CD4-positive, CD25-positive, alpha-beta regulatory T cell (primary cell): Measurements from ENCODE around the gene WDR20. TPM values are rescaled to one million over a fixed set of nuclear protein-coding genes. Genes with fewer than 3 reads are reported as not detected.
A peak's percentile ranks its signal among the peaks of the same experiment; 100 is the strongest.

Experiments
- ATAC-seq, 2 donors: fragments of 150-1000 bp; cut with Tn5 transposase; one replicate each; pipeline ENCODE4 v1.10.0; 2021; ENCODE audit warnings: low read depth in 2 of 2, moderate number of reproducible peaks in 2 of 2, moderate library complexity in 1 of 2
- DNase-seq, 3 donors: peaks; one replicate each; pipeline versions ENCODE4 v3.0.0 to v3.0.0-alpha.2; 2012 to 2022; ENCODE audit warnings: mixed read lengths in 1 of 3
- H3K27ac ChIP-seq: one replicate; pipeline ENCODE4 v1.7.0; 2013; ENCODE audit warnings: mild to moderate bottlenecking, low read length; ENCODE audit not compliant: insufficient read depth, poor library complexity, severe bottlenecking
- H3K27me3 ChIP-seq: one replicate; pipeline ENCODE4 v1.7.0; 2013; ENCODE audit warnings: low read length; ENCODE audit not compliant: control insufficient read depth, insufficient read depth
- H3K36me3 ChIP-seq: one replicate; pipeline ENCODE4 v1.7.0; 2013; ENCODE audit warnings: mild to moderate bottlenecking, low read length, moderate library complexity; ENCODE audit not compliant: control insufficient read depth, insufficient read depth
- H3K4me1 ChIP-seq: 2 replicates; pipeline ENCODE4 v1.7.0; 2013; ENCODE audit warnings: mild to moderate bottlenecking, low read length; ENCODE audit not compliant: insufficient read depth, control insufficient read depth, poor library complexity, severe bottlenecking
- H3K4me3 ChIP-seq: one replicate; pipeline ENCODE4 v1.7.0; 2013; ENCODE audit warnings: low read depth, mild to moderate bottlenecking, low read length, moderate library complexity
- H3K9me3 ChIP-seq, 2 experiments: 1 replicate in 1 of 2; 2 replicates in 1 of 2; pipeline ENCODE4 v1.7.0; 2013; ENCODE audit warnings: low read length in 2 of 2, mild to moderate bottlenecking in 1 of 2, moderate library complexity in 1 of 2; ENCODE audit not compliant: control insufficient read depth in 2 of 2
- H3K27ac Mint-ChIP-seq, 3 donors: one replicate each; pipeline ENCODE4 v1.8.0; 2020 to 2022; ENCODE audit warnings: mild to moderate bottlenecking in 3 of 3, mixed read lengths in 3 of 3, moderate library complexity in 2 of 3
- H3K27me3 Mint-ChIP-seq: one replicate; pipeline ENCODE4 v1.8.0; 2022; ENCODE audit warnings: mild to moderate bottlenecking, mixed read lengths
- H3K36me3 Mint-ChIP-seq: one replicate; pipeline ENCODE4 v1.8.0; 2020; ENCODE audit warnings: mixed read lengths
- H3K4me1 Mint-ChIP-seq, 4 donors: one replicate each; pipeline ENCODE4 v1.8.0; 2020 to 2022; ENCODE audit warnings: mixed read lengths in 4 of 4, mild to moderate bottlenecking in 1 of 4
- H3K4me3 Mint-ChIP-seq, 4 donors: one replicate each; pipeline ENCODE4 v1.8.0; 2020 to 2022; ENCODE audit warnings: mild to moderate bottlenecking in 4 of 4, mixed read lengths in 4 of 4, moderate library complexity in 3 of 4
- H3K9me3 Mint-ChIP-seq, 7 donors: one replicate each; pipeline ENCODE4 v1.8.0; 2020 to 2022; ENCODE audit warnings: mixed read lengths in 7 of 7, mild to moderate bottlenecking in 3 of 7, moderate library complexity in 2 of 7
- polyA plus RNA-seq, 4 donors: library from polyadenylated mRNA; unstranded; fragments of 300-500 nt; fragmentation: Illumina TruSeq; gene quantifications; one replicate each; pipeline ENCODE4 v1.2.3, GENCODE V29; 2021
- total RNA-seq: library from RNA; stranded (reverse); gene quantifications from one replicate; pipeline ENCODE4 v1.2.3, GENCODE V29; 2022

WDR20 gene
- total and polyA plus RNA-seq, 5 donors from 2014 or later = 13.0 to 66.7 (median 19.0) TPM

GRCh38 chr14:102229071-102229738 lies 89.5 kb downstream of the WDR20 start:
- H3K27ac Mint-ChIP-seq = no peak overlapping the region
- Histone ChIP-seq H3K27ac (no peak overlapping the region), H3K4me3 (no peak overlapping the region), H3K27me3 (no peaks in the 10 kb centered on the region), H3K9me3 (no peaks in the 10 kb centered on the region), H3K36me3 (no peaks in the 10 kb centered on the region), H3K4me1 (no peaks in the 10 kb centered on the region)
- H3K4me3 Mint-ChIP-seq = no peak overlapping the region
- H3K4me1 Mint-ChIP-seq = no peaks in the 10 kb centered on the region
- no peaks in the 10 kb centered on the region for H3K9me3 Mint-ChIP-seq
- no peak for DNase-seq
- no peak for ATAC-seq
- peaks cover 3% of the 10 kb centered on the region for H3K36me3 Mint-ChIP-seq
- no peaks in the 10 kb centered on the region for H3K27me3 Mint-ChIP-seq

DNA sequence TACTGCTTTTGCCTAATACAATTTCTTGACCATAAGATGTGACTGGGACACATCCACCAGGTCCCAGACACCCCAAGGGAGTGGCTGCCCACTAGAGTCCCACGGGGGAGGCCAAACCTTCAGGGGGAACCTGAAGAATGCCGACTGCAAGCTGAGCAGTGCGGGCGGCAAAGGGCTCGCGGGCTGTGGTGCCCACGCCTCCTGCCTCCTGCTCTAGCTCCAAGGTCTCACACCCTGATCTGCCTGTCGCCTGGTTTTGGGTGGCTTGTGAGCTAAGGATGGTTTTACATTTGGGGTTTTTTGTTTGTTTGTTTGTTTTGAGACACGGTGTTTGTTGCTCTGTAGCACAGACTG lies 90.0 kb downstream of the WDR20 start:
- Histone ChIP-seq H3K4me1 (no peaks in the 10 kb centered on the region), H3K4me3 (no peak overlapping the region), H3K27me3 (no peaks in the 10 kb centered on the region), H3K27ac (no peak overlapping the region), H3K9me3 (no peaks in the 10 kb centered on the region), H3K36me3 (no peaks in the 10 kb centered on the region)
- Mint-ChIP-seq H3K27ac (no peak overlapping the region), H3K9me3 (no peaks in the 10 kb centered on the region), H3K4me3 (no peak overlapping the region), H3K36me3 (peaks cover 3% of the 10 kb centered on the region), H3K4me1 (no peaks in the 10 kb centered on the region), H3K27me3 (no peaks in the 10 kb centered on the region)
- no peak for ATAC-seq
- DNase-seq = no peak

DNA sequence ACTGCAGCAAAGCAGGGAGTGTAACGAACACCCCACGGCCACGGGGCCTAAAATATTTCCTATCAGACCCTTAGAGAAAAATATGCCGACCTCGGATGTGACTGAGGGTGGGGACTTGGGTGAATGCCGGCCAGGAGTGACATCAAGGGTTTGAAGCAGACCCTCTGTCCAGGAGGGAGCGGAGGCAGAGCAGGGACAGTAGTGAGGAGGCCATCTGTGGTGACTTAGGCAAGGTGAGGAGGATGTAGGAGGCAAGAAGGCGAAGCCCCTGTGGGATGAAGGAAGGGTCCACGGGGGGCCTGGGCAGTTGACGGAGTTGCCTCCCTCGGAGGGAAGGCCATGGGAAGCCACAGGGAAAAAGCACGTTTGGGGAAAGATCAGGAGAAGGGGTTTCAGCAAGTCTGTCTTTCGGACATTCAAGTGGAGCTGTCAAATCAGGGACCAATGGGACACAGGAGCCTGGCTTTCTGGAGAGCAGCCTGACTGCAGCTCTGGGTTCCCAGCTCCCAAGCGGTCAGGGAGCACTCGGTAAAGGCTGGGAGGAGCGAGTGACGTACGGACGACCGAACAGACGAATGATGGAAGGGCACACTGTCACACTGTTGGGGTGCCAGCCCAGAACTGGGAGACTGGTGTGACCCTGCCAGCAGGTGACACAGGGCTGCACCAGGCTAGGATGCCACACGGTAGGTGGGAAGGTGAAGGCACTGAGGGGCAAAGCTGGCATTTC lies 90.9 kb downstream of the WDR20 start:
- H3K4me3 Mint-ChIP-seq = no peak overlapping the region
- H3K27me3 Mint-ChIP-seq = no peaks in the 10 kb centered on the region
- no peaks in the 10 kb centered on the region for H3K4me1 Mint-ChIP-seq
- no peaks in the 10 kb centered on the region for H3K9me3 ChIP-seq
- no peaks in the 10 kb centered on the region for H3K27me3 ChIP-seq
- no peaks in the 10 kb centered on the region for H3K36me3 ChIP-seq
- no peak overlapping the region for H3K4me3 ChIP-seq
- ATAC-seq (no peak), DNase-seq (no peak)
- H3K27ac Mint-ChIP-seq = peak overlapping the region in 2 of 3 donors; percentile 54 to 93
- H3K9me3 Mint-ChIP-seq = no peaks in the 10 kb centered on the region
- H3K36me3 Mint-ChIP-seq = no peaks in the 10 kb centered on the region
- H3K4me1 ChIP-seq = peaks cover 4% of the 10 kb centered on the region
- no peak overlapping the region for H3K27ac ChIP-seq

DNA sequence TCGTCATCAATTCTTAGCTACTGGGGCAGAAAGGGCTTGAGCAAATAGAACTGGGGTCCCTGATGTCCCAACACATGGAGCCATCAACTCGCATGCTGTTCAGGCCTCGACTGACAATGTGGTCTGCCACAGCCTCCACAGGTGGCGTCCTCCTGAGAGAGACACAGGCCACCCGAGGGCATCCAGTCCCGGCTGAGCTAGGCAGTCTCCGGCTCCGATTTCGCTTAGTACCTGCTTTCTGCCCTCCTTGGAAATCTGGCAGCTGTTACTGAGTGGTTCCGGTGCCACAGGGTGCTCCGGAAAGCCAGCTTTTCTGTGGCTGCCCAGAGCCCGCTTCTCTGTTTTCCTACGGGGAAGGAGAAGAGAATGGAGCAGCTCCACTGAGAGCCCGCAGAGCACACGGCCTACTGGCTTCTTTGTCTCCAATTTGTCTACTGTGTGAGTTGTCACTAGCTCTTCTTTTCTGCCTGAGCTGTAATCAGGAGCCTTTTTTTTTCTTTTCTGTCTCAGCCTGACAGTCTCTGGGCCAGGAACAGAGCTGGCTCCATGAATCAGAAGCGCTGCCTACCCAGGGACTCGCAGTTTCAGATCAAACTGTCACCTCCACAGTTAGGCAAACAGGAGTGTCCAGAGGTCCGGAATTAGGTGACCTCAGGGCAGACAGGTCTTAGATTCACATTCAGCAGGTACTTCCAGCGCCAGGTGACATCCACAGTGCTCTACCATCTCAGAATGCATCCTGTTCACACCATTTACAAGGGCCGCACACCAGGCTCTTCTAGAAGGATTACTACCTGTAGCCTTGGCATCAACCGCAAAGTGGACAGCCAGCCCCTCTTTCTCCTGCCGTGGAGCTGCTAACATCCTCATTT lies 92.0 kb downstream of the WDR20 start:
- no peak for DNase-seq
- Histone ChIP-seq H3K27me3 (no peaks in the 10 kb centered on the region), H3K4me3 (no peak overlapping the region), H3K4me1 (peaks cover 4% of the 10 kb centered on the region), H3K9me3 (no peaks in the 10 kb centered on the region), H3K27ac (no peak overlapping the region), H3K36me3 (no peaks in the 10 kb centered on the region)
- Mint-ChIP-seq H3K9me3 (no peaks in the 10 kb centered on the region), H3K36me3 (no peaks in the 10 kb centered on the region), H3K27ac (no peak overlapping the region), H3K27me3 (no peaks in the 10 kb centered on the region), H3K4me1 (no peaks in the 10 kb centered on the region), H3K4me3 (no peak overlapping the region)
- ATAC-seq = no peak

DNA sequence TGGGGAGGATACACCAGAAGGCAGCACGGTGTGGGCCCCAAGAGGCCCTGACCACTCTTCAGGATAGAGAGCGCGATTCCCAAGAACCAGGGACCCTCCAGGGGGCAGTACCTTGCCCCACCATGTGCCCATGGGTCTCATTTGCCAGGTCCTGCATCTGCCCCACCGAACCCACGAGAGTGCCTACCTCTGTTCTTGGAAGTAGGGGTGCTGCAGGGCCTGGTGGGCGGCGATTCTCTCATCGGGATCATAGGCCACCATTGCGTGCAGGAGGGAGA lies 92.6 kb downstream of the WDR20 start:
- DNase-seq = no peak
- H3K4me1 ChIP-seq = peaks cover 4% of the 10 kb centered on the region
- Mint-ChIP-seq H3K4me3 (no peak overlapping the region), H3K27ac (no peak overlapping the region), H3K9me3 (no peaks in the 10 kb centered on the region), H3K36me3 (no peaks in the 10 kb centered on the region), H3K27me3 (no peaks in the 10 kb centered on the region), H3K4me1 (no peaks in the 10 kb centered on the region)
- H3K4me3 ChIP-seq = no peak overlapping the region
- no peak overlapping the region for H3K27ac ChIP-seq
- no peak for ATAC-seq
- H3K36me3 ChIP-seq = no peaks in the 10 kb centered on the region
- no peaks in the 10 kb centered on the region for H3K27me3 ChIP-seq
- no peaks in the 10 kb centered on the region for H3K9me3 ChIP-seq

DNA sequence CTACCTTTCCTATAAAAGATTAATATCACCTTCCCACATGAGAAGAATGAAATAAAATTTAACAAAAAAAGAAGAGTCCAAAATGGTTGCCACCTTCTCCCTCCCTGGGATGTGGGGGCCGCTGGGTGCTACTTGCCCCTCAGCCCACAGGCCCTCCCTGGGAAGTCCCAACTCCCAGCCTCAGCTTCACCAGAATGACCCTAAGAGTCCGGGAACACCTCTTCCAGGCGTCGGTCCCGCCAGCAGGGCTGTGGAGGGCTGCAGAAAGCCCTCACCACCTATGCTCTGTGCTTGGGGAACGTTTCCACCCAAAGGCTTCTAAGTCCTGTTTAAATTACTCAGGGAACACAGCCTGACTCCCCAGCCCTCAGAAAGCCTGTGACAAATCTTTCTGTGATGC lies 93.4 kb downstream of the WDR20 start:
- DNase-seq (no peak), ATAC-seq (no peak)
- H3K4me1 ChIP-seq = peaks cover 4% of the 10 kb centered on the region
- no peaks in the 10 kb centered on the region for H3K9me3 ChIP-seq
- H3K27me3 ChIP-seq = no peaks in the 10 kb centered on the region
- no peak overlapping the region for H3K4me3 Mint-ChIP-seq
- H3K27me3 Mint-ChIP-seq = no peaks in the 10 kb centered on the region
- H3K36me3 Mint-ChIP-seq = no peaks in the 10 kb centered on the region
- no peaks in the 10 kb centered on the region for H3K36me3 ChIP-seq
- no peaks in the 10 kb centered on the region for H3K9me3 Mint-ChIP-seq
- no peak overlapping the region for H3K27ac Mint-ChIP-seq
- no peak overlapping the region for H3K27ac ChIP-seq
- no peaks in the 10 kb centered on the region for H3K4me1 Mint-ChIP-seq
- H3K4me3 ChIP-seq = no peak overlapping the region

DNA sequence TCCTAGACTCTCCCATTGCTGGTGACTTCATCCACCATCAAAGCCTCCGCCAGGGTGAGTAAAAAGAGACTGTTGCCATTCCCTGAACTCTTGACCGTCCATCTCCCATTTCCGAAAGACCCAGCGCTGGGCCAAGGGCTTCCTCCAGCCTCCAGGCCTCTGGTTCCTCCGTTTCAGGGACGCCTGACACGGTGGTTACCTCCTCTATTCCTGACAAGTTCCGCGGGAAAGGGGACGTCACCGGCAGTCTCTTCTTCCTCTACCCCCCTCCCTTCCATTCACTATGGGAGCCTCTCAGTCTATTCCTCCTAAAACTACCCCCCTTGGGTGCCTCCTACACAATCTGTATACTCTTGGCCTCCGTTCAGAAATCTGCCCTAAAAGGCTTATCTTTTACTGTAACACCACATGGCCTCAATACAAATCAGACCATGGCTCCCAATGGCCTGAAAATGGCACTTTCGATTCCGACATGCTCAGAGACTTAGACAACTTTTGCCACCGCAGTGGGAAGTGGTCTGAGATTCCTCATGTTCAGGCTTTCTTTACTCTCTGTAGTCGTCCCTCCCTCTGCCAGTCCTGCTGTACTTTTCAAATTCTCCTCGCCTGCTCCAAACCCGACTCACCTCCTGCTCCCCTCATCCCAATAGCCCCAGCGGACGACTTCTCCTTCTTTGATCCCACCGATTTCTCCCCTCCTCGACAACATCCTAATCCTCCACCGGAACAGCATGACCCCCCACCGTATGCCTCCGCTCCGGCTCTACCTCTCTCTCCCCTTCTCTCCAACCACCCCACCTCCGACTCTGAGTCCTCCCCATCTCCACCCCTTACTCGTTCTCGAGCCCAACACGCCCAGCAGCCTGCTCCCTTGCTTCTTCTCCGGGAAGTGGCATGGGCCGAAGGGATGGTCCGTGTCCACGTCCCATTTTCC lies 94.9 kb downstream of the WDR20 start:
- no peaks in the 10 kb centered on the region for H3K36me3 ChIP-seq
- H3K4me1 ChIP-seq = peaks cover 4% of the 10 kb centered on the region
- no peaks in the 10 kb centered on the region for H3K27me3 ChIP-seq
- DNase-seq (no peak), ATAC-seq (no peak)
- Mint-ChIP-seq H3K36me3 (no peaks in the 10 kb centered on the region), H3K27me3 (no peaks in the 10 kb centered on the region), H3K27ac (no peak overlapping the region), H3K9me3 (no peaks in the 10 kb centered on the region), H3K4me3 (no peak overlapping the region), H3K4me1 (no peaks in the 10 kb centered on the region)
- H3K9me3 ChIP-seq = no peaks in the 10 kb centered on the region
- no peak overlapping the region for H3K4me3 ChIP-seq
- no peak overlapping the region for H3K27ac ChIP-seq
